Measurements from ENCODE around the gene CFAP45.
"Not testable (repeated sequence)": the region's sequence is repeated elsewhere in the genome, so short reads cannot be mapped to it uniquely, and the experiment has no call there.

The CFAP45 gene

DNA sequence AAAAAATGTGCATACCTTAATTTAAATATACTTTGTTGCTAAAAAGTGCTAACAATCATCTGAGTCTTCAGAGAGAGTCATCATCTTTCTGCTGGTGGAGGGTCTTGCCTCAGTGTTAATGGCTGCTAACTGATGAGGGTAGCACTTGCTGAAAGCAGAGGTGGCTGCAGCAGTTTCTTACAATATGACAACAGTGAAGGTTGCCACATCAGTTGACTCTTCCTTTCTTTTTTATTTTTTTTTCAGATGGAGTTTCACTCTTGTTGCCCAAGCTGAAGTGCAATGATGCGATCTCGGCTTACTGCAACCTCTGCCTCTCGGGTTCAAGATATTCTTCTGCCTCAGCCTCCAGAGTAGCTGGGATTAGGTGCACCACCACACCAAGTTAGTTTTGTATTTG lies 2.6 kb upstream of the CFAP45 start:
- TF ChIP-seq, protein P1, sequence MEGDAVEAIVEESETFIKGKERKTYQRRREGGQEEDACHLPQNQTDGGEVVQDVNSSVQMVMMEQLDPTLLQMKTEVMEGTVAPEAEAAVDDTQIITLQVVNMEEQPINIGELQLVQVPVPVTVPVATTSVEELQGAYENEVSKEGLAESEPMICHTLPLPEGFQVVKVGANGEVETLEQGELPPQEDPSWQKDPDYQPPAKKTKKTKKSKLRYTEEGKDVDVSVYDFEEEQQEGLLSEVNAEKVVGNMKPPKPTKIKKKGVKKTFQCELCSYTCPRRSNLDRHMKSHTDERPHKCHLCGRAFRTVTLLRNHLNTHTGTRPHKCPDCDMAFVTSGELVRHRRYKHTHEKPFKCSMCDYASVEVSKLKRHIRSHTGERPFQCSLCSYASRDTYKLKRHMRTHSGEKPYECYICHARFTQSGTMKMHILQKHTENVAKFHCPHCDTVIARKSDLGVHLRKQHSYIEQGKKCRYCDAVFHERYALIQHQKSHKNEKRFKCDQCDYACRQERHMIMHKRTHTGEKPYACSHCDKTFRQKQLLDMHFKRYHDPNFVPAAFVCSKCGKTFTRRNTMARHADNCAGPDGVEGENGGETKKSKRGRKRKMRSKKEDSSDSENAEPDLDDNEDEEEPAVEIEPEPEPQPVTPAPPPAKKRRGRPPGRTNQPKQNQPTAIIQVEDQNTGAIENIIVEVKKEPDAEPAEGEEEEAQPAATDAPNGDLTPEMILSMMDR (IDR thresholded peaks at IDR 0.05; ENCODE audit: control insufficient read depth, insufficient read depth, low read depth, low read length, missing control alignments): no peak
- H3K4me3 ChIP-seq (ENCODE audit: control insufficient read depth, low read depth, low read length): no peak overlapping the region
- no peak for DNase-seq (ENCODE audit: low read depth)

DNA sequence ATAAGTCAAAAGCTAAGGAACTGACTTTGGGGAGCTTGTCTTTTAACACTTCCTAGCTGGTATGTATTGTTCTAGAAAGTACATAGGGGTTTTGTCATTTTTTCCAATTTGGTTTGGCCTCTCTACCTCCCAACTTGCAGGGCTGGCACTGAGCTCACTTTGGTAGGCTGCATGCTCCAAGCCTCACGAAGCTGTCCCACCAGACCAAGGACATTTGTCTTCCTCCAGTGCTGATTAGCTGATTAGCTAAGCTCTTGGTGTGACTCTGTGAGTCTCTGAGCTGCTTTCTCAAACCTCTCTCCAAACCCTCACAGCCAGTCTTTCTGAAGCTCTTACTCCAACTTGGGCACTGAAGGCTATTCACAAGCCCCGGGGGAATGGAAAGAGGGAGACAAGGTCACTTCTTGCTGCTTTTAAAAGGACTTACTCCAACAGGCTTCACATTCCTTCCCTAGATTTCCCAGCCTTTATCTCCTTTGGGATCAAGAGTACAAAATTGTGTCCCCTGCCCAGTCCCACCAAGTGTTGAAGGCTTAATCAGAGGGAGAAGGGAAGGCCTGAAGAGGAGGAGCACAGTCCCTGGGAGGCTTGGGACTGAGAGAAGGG lies 893 bp upstream of the CFAP45 start:
- TF ChIP-seq, protein P1 (IDR thresholded peaks at IDR 0.05; ENCODE audit: control insufficient read depth, insufficient read depth, low read depth, low read length, missing control alignments): no peak
- H3K4me3 ChIP-seq (ENCODE audit: control insufficient read depth, low read depth, low read length): no peak overlapping the region
- no peak for DNase-seq (ENCODE audit: low read depth)

DNA sequence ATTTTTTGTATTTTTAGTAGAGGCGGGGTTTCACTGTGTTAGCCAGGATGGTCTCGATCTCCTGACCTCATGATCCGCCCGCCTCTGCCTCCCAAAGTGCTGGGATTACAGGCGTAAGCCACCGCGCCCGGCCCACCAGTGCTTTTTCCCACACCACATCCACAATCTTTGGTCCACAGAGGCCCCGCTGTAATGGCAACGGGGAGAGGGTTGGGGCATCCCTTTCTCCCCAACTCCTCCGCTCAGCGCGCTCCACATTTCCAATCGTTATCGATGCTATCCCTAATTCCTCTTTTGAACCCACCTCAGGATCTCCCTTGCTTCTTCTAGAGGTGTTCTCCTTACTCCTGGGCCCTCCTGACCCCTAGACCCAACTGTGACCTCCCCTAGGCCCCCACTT lies 331 bp downstream of the CFAP45 start:
- not testable (repeated sequence) for DNase-seq (ENCODE audit: low read depth); H3K4me3 ChIP-seq (ENCODE audit: control insufficient read depth, low read depth, low read length)

DNA sequence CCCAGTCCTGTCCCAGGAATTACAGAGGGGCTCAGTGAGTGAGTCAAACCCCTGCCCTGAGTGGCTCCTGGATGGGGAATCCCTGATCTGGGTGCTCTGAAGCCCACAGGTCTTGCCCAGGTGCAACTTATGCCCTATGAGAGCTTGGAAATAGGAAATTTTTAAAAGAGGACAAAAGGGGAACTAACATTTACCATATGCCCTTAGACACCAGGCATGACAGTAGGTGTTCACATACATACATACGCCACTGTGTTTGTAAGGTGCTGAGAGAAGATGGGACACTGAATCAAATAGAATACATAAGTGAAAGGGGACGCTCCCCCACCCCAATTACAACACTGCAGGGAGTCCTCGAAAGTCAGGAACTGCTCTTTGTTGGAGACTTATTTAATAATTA lies 1.4 kb downstream of the CFAP45 start:
- no peak for DNase-seq (ENCODE audit: low read depth)
- H3K4me3 ChIP-seq (ENCODE audit: control insufficient read depth, low read depth, low read length): no peak overlapping the region
- TF ChIP-seq, protein P1 (IDR thresholded peaks at IDR 0.05; ENCODE audit: control insufficient read depth, insufficient read depth, low read depth, low read length, missing control alignments): no peak

DNA sequence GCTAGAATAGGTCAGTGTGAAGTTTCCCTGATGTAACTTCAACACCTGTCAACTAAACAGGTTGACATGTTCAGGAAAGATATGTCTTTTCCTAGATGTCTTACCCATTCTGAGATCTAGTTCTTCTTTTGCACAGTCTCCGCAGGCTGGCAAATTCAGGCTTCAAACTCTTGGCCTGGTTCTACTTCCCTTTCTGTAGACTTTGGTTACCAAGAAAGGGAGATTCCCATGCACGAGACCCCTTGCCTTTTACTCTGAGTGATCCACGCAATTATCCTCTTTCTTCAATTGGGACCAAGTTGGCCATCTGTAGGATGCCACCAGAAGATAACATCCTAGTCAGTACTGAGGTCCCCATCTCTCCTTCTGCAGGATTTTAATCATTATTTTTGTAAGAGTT lies 2.0 kb downstream of the CFAP45 start:
- TF ChIP-seq, protein P1 (IDR thresholded peaks at IDR 0.05; ENCODE audit: control insufficient read depth, insufficient read depth, low read depth, low read length, missing control alignments): no peak
- no peak for DNase-seq (ENCODE audit: low read depth)
- H3K4me3 ChIP-seq (ENCODE audit: control insufficient read depth, low read depth, low read length): no peak overlapping the region

DNA sequence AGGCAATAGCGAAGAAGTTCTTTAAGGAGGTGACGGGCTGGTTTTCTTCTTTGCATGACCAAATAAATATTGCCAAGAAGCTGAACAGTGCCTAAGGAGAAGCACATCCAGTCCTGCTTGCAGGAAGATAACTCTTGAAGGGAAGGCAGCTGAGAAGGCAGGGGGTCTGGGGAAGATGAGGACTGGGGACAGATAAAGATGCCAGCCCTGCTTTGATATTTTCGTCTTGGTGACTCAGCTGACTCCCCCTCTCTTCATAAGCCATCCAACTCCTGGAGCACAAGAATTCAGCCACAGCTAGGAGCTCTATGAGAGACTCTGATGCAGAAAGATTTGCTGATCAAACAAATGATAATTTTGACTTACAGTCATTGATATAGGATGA lies 3.4 kb downstream of the CFAP45 start:
- TF ChIP-seq, protein P1 (IDR thresholded peaks at IDR 0.05; ENCODE audit: control insufficient read depth, insufficient read depth, low read depth, low read length, missing control alignments): no peak
- no peak overlapping the region for H3K4me3 ChIP-seq (ENCODE audit: control insufficient read depth, low read depth, low read length)
- DNase-seq (ENCODE audit: low read depth): no peak

DNA sequence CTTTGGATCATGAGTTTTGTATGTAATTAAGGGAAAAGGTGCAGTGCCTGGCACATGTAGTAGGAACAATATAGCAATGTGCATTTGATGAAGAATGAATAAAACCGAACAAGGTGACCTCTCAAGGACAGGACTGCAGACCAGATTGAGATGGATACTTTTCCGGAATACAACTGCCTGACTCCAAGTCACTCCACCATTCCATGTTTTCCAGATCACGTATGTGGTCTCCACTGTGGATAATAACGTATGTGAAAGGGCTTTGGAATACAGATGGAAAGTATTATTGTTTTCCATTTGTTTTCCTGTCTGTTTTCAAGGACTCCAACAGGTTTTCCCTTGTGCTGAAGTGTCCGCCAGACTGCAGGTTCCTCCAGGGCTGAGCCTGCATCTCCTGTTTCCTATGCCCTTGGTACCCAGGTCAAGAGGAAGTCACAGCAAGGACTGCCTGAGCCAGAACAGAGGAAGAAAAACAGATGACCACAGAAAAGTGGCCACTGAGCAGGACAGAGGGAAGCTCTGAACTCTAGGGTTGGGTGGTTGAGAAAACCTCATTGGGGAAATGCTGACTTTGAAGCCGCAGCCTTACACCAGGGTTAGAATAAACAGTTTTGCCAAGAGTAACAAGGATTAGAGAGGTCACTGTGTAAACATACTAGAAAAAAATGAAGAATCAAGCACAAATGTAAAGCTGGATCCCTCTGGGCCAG lies 4.0 kb downstream of the CFAP45 start:
- DNase-seq (ENCODE audit: low read depth): no peak
- H3K4me3 ChIP-seq (ENCODE audit: control insufficient read depth, low read depth, low read length): no peak overlapping the region
- TF ChIP-seq, protein P1 (IDR thresholded peaks at IDR 0.05; ENCODE audit: control insufficient read depth, insufficient read depth, low read depth, low read length, missing control alignments): no peak
